D721Med (cell line): ENCODE results near the gene BCL6.
A peak's percentile ranks its signal among the peaks of the same experiment; 100 is the strongest.

Experiments
- DNase-seq: peaks from one replicate; pipeline ENCODE4 v3.0.0; 2011; ENCODE audit warnings: low spot score; ENCODE audit not compliant: insufficient read length
- FAIRE-seq: peaks from 2 replicates; lab custom pipeline; 2011; peaks lifted over from hg19 to GRCh38; lab: Jason Lieb, UNC
- CTCF ChIP-seq: IDR thresholded peaks from 2 replicates; pipeline ENCODE4 v1.5.1; 2012; ENCODE audit warnings: mild to moderate bottlenecking, control low read depth; ENCODE audit not compliant: insufficient read depth; ENCODE audit errors: missing control alignments

Gene BCL6

GRCh38 chr3:187721055-187721454 is 24.2 kb downstream of the BCL6 start:
- DNase-seq (no peak), FAIRE-seq (no peak)
- TF ChIP-seq CTCF: no peak

- FAIRE-seq: no peak
- TF ChIP-seq CTCF: no peak
- no peak for DNase-seq
These were observed 25.0 kb downstream of the BCL6 start for GRCh38 chr3:187720337-187720670.

GRCh38 chr3:187719628-187720336 is 25.5 kb downstream of the BCL6 start:
- TF ChIP-seq CTCF: no peak
- DNase-seq (no peak), FAIRE-seq (no peak)

GRCh38 chr3:187718802-187719201 is 26.5 kb downstream of the BCL6 start:
- DNase-seq (no peak), FAIRE-seq (no peak)
- TF ChIP-seq CTCF: no peak

- no peak for DNase-seq
- no peak for FAIRE-seq
- no peak for TF ChIP-seq CTCF
These were observed 27.7 kb downstream of the BCL6 start for GRCh38 chr3:187717572-187717971.

- peak; percentile 94 for TF ChIP-seq CTCF
- FAIRE-seq: no peak
- DNase-seq: no peak
These were observed 30.8 kb downstream of the BCL6 start for GRCh38 chr3:187714404-187714979.

- FAIRE-seq (no peak), DNase-seq (no peak)
- no peak for TF ChIP-seq CTCF
These were observed 31.8 kb downstream of the BCL6 start for GRCh38 chr3:187713504-187713903.
